B cell (primary cell): ENCODE measurements around the gene SCN7A. TPM values are rescaled to one million over a fixed set of nuclear protein-coding genes. Genes with fewer than 3 reads are reported as not detected.

Experiments
- ATAC-seq: fragments of 200-7000 bp; cut with Tn5 transposase; one replicate; pipeline ENCODE4 v1.10.0; 2021; ENCODE audit warnings: low read depth, mild to moderate bottlenecking, moderate number of reproducible peaks, moderate library complexity
- CTCF ChIA-PET: fragments of 350-600 bp; sonication (Branson Sonifier 250); formaldehyde crosslinking; loops from one replicate; lab custom pipeline; 2021; ENCODE audit warnings: antibody characterized with exemption, inconsistent platforms; lab: Charles Lee
- POLR2A ChIA-PET: fragments of 350-600 bp; sonication (Branson Sonifier 250); formaldehyde crosslinking; loops from one replicate; lab custom pipeline; 2021; ENCODE audit warnings: antibody characterized with exemption; lab: Charles Lee
- DNase-seq: peaks from one replicate; pipeline ENCODE4 v3.0.0; 2013
- H2AFZ ChIP-seq: 2 replicates; pipeline ENCODE4 v1.6.1; 2012; ENCODE audit warnings: mild to moderate bottlenecking, low read depth, low read length; ENCODE audit not compliant: insufficient read depth, poor library complexity, severe bottlenecking
- H3K27ac ChIP-seq, 2 donors: 1 replicate in 1 of 2; 2 replicates in 1 of 2; pipeline ENCODE4 v1.5.1; 2012 to 2013; ENCODE audit warnings: low read length in 2 of 2, mild to moderate bottlenecking in 2 of 2, moderate library complexity in 1 of 2
- H3K27me3 ChIP-seq, 4 experiments: fragments of 200-600 bp in 1 of 4; sonication (generic) in 1 of 4; replicated peaks in 1 of 4; 1 replicate in 2 of 4; 2 replicates in 2 of 4; pipeline versions ENCODE4 v1.6.1 to v1.7.0; 2013 to 2016; ENCODE audit warnings: low read length in 3 of 4, mild to moderate bottlenecking in 2 of 4, mixed read lengths in 1 of 4, moderate library complexity in 1 of 4; ENCODE audit not compliant: insufficient read depth in 4 of 4, control insufficient read depth in 3 of 4; ENCODE audit errors: control extremely low read depth in 1 of 4
- H3K36me3 ChIP-seq, 2 experiments: replicated peaks in 1 of 2; 1 replicate in 1 of 2; 2 replicates in 1 of 2; pipeline versions ENCODE4 v1.6.1 to v1.7.1; 2013; ENCODE audit warnings: low read length in 1 of 2; ENCODE audit not compliant: insufficient read depth in 2 of 2, control insufficient read depth in 1 of 2; ENCODE audit errors: control extremely low read depth in 1 of 2, extremely low read depth in 1 of 2
- H3K4me1 ChIP-seq, 2 donors: fragments of 200-600 bp in 1 of 2; sonication (generic) in 1 of 2; 1 replicate in 1 of 2; 2 replicates in 1 of 2; pipeline versions ENCODE4 v1.5.1 to v1.6.1; 2013 to 2017; ENCODE audit warnings: low read length in 2 of 2; ENCODE audit not compliant: control insufficient read depth in 2 of 2, insufficient read depth in 2 of 2
- H3K4me2 ChIP-seq: replicated peaks from 2 replicates; pipeline ENCODE3; 2012; ENCODE audit warnings: mild to moderate bottlenecking, low read depth, low read length; ENCODE audit not compliant: poor library complexity, severe bottlenecking
- H3K4me3 ChIP-seq, 5 experiments: fragments of 200-600 bp in 1 of 5; sonication (generic) in 1 of 5; 1 replicate in 3 of 5; 2 replicates in 2 of 5; pipeline versions ENCODE4 v1.5.1 to v1.7.0; 2011 to 2016; ENCODE audit warnings: low read length in 4 of 5, mild to moderate bottlenecking in 4 of 5, low read depth in 2 of 5, control low read depth in 1 of 5, moderate library complexity in 1 of 5; ENCODE audit not compliant: insufficient read depth in 1 of 5; ENCODE audit errors: control extremely low read depth in 1 of 5, extremely low read depth in 1 of 5
- H3K79me2 ChIP-seq: fragments of 200-600 bp; sonication (generic); one replicate; pipeline ENCODE4 v1.6.0; 2016; ENCODE audit warnings: low read length; ENCODE audit not compliant: control insufficient read depth, insufficient read depth
- H3K9ac ChIP-seq: fragments of 200-600 bp; sonication (generic); 2 replicates; pipeline ENCODE4 v1.6.1; 2017; ENCODE audit warnings: mild to moderate bottlenecking, low read length, moderate library complexity
- H3K9me3 ChIP-seq, 3 donors: one replicate each; pipeline versions ENCODE4 v1.6.1 to v1.7.1; 2013; ENCODE audit warnings: low read length in 2 of 3; ENCODE audit not compliant: control insufficient read depth in 2 of 3, insufficient read depth in 1 of 3; ENCODE audit errors: control extremely low read depth in 1 of 3
- H4K20me1 ChIP-seq: 2 replicates; pipeline ENCODE4 v1.6.0; 2012; ENCODE audit warnings: mild to moderate bottlenecking, low read length; ENCODE audit not compliant: insufficient read depth, control insufficient read depth, poor library complexity, severe bottlenecking
- H3K27ac Mint-ChIP-seq: one replicate; pipeline ENCODE4 v1.8.0; 2021; ENCODE audit warnings: mixed read lengths
- H3K27me3 Mint-ChIP-seq: one replicate; pipeline ENCODE4 v1.8.0; 2021; ENCODE audit warnings: mixed read lengths
- H3K4me1 Mint-ChIP-seq: one replicate; pipeline ENCODE4 v1.8.0; 2021; ENCODE audit warnings: mixed read lengths
- H3K4me3 Mint-ChIP-seq: one replicate; pipeline ENCODE4 v1.8.0; 2021; ENCODE audit warnings: mixed read lengths
- H3K9me3 Mint-ChIP-seq: one replicate; pipeline ENCODE4 v1.8.0; 2022; ENCODE audit warnings: mixed read lengths; ENCODE audit not compliant: insufficient read depth
- CTCF ChIP-seq: fragments of 200-600 bp; IDR thresholded peaks from one replicate; pipeline ENCODE4 v1.8.0; 2022; ENCODE audit warnings: antibody characterized with exemption, mild to moderate bottlenecking
- EZH2 ChIP-seq: IDR thresholded peaks from 2 replicates; pipeline ENCODE4 v1.6.1; 2012; ENCODE audit warnings: borderline replicate concordance, low read depth, mild to moderate bottlenecking, moderate library complexity, low read length; ENCODE audit not compliant: insufficient read depth, poor library complexity, severe bottlenecking
- WGBS: methylation state at CpG from one replicate; pipeline ENCODE4 v1.1.5; 2013; ENCODE audit warnings: missing lambda C conversion rate; ENCODE audit not compliant: insufficient coverage; 5-methylcytosine and 5-hydroxymethylcytosine counted together
- intact Hi-C: fragments of 100-400 bp; cut with micrococcal nuclease; formaldehyde crosslinking; loops from one replicate; pipeline ENCODE4 v1.10.0; 2022
- polyA plus RNA-seq: library from polyadenylated mRNA; depleted of rRNA; stranded (reverse); fragments of >200 nt; gene quantifications from 2 replicates; pipeline ENCODE4 v1.2.3, GENCODE V29; 2012
- total RNA-seq, 2 donors: library from RNA; stranded (reverse); fragments of 120-200 nt in 1 of 2; gene quantifications; 1 replicate in 1 of 2; 2 replicates in 1 of 2; pipeline versions ENCODE4 v1.2.3 to v1.2.4, GENCODE V29; 2013 to 2022

The SCN7A gene
- total and polyA plus RNA-seq, 2 donors (not counting 1 experiment from before 2014, with no cell fraction given) = not detected

GRCh38 chr2:166393008-166393407, 101.0 kb downstream of the SCN7A start:
- TF ChIP-seq EZH2 (no peak), CTCF (no peak)
- intact Hi-C loops = no loop called here
- DNase-seq (no peak), ATAC-seq (no peak)
- H3K27ac ChIP-seq = no peak overlapping the region
- no peak overlapping the region for H2AFZ ChIP-seq
- WGBS = 80% methylated on average over 1 of the region's 3 CpGs
- no peaks in the 10 kb centered on the region for H3K9me3 ChIP-seq
- Mint-ChIP-seq H3K27ac (no peak overlapping the region), H3K9me3 (no peaks in the 10 kb centered on the region), H3K27me3 (no peaks in the 10 kb centered on the region), H3K4me1 (no peaks in the 10 kb centered on the region), H3K4me3 (no peak overlapping the region)
- H3K27me3 ChIP-seq = no peaks in the 10 kb centered on the region
- H3K4me3 ChIP-seq = no peak overlapping the region
- no peaks in the 10 kb centered on the region for H3K4me1 ChIP-seq
- no peaks in the 10 kb centered on the region for H3K79me2 ChIP-seq
- H4K20me1 ChIP-seq = no peaks in the 10 kb centered on the region
- no peak overlapping the region for H3K4me2 ChIP-seq
- no peak overlapping the region for H3K9ac ChIP-seq
- ChIA-PET CTCF (no interaction called here), POLR2A (no interaction called here)
- no peaks in the 10 kb centered on the region for H3K36me3 ChIP-seq

DNA sequence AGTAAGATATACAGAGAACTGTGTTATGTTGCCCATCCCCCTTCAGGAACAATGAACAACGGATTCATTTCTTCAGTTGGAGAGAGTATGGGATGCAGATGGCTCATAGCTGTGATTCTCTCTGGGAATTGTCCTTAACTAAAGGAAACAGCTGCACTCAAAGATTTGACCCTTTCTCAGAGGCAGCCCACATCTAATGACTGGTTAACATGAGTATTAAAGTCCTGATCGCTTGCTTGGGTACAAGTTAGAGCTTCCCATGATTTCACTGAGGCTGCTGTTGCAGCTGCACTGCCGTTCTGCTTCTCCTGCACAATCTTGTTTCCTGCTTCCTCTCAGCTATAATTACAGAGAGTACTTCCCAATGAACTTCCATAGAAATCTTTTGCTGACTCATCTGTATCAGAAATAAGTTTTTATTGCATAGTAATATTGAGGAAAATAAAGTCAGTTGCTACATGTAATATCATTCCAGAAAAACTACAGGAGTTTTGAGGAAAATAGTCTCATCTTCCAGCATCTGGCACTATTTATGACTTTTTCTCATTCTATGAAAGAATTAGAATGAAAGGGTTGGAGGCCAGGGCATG, 105.5 kb downstream of the SCN7A start:
- intact Hi-C loops = no loop called here
- ATAC-seq (no peak), DNase-seq (no peak)
- H3K9me3 Mint-ChIP-seq = no peaks in the 10 kb centered on the region
- TF ChIP-seq CTCF (no peak), EZH2 (no peak)
- Histone ChIP-seq H4K20me1 (no peaks in the 10 kb centered on the region), H3K27ac (no peak overlapping the region), H3K27me3 (no peaks in the 10 kb centered on the region), H3K4me2 (no peak overlapping the region), H3K79me2 (no peaks in the 10 kb centered on the region), H3K36me3 (no peaks in the 10 kb centered on the region), H3K4me1 (no peaks in the 10 kb centered on the region), H3K9ac (no peak overlapping the region), H3K4me3 (no peak overlapping the region), H2AFZ (no peak overlapping the region), H3K9me3 (no peaks in the 10 kb centered on the region)
- POLR2A ChIA-PET = no interaction called here
- CTCF ChIA-PET = no interaction called here
- no peaks in the 10 kb centered on the region for H3K27me3 Mint-ChIP-seq
- H3K4me1 Mint-ChIP-seq = no peaks in the 10 kb centered on the region
- H3K27ac Mint-ChIP-seq = no peak overlapping the region
- 67% methylated on average over 1 of the region's 3 CpGs for WGBS
- no peak overlapping the region for H3K4me3 Mint-ChIP-seq
